ENCODE measurements around the gene ESRP2.
A peak's percentile ranks its signal among the peaks of the same experiment; 100 is the strongest.

DNA sequence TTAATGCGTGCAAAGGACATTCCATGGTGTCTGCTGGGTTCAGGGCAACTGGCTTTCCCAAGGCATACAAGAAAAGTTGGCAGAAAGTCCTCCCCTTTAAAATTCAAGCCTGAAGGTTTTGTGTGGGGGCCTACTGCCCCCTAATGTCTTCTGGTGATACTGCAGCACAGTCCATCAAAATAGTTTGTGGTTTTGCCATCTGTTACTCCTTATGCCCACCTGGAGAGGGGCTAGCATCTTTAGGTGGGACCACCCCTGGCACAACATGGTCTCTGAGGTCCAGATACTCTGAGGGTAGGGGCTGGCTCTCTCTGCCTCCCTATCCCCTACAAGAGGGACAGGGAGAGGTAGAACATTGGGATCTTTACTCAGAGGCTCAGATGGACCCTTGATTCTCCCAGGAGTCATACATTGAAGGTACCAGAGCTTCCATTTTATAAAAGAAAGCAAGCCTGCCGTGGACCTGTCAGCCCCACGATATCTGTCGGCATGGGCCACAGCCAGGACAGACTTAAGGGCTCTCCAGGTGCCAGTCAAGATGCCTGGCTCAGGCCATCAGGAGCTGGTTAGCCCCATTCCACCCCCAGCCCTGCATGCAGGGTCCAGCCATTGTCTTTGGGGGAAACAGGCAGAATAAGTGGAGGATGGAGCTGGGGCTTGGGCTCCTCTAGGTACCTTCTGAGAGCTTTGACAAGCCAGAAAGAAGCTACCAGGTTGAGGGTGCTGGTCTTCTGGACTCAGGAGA lies 6.3 kb downstream of the ESRP2 start:
- TF ChIP-seq, protein P1, sequence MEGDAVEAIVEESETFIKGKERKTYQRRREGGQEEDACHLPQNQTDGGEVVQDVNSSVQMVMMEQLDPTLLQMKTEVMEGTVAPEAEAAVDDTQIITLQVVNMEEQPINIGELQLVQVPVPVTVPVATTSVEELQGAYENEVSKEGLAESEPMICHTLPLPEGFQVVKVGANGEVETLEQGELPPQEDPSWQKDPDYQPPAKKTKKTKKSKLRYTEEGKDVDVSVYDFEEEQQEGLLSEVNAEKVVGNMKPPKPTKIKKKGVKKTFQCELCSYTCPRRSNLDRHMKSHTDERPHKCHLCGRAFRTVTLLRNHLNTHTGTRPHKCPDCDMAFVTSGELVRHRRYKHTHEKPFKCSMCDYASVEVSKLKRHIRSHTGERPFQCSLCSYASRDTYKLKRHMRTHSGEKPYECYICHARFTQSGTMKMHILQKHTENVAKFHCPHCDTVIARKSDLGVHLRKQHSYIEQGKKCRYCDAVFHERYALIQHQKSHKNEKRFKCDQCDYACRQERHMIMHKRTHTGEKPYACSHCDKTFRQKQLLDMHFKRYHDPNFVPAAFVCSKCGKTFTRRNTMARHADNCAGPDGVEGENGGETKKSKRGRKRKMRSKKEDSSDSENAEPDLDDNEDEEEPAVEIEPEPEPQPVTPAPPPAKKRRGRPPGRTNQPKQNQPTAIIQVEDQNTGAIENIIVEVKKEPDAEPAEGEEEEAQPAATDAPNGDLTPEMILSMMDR (IDR thresholded peaks at IDR 0.05 in 8 of 11, conservative IDR thresholded peaks at IDR 0.05 in 3 of 11): peak; percentile 72 to 87 (median 84)
- TF ChIP-seq POLR2AphosphoS5 (IDR thresholded peaks at IDR 0.05): no peak

Data from spleen (tissue), 7 donors.